HUDEP-2 (cell line): ENCODE data around the gene PRMT2.
A peak's percentile ranks its signal among the peaks of the same experiment; 100 is the strongest.
"Not testable (repeated sequence)": the region's sequence is repeated elsewhere in the genome, so short reads cannot be mapped to it uniquely, and the experiment has no call there.

Source experiments
- DNase-seq, 76 experiments: peaks; one replicate each; lab custom pipeline; 2025; ENCODE audit not compliant: unreplicated experiment in 76 of 76; lab: John Stamatoyannopoulos, UW

The PRMT2 gene

GRCh38 chr21:46666941-46667740 is 31.7 kb downstream of the PRMT2 start:
- DNase-seq: peak in 1 of 76 experiments; percentile 8

DNA sequence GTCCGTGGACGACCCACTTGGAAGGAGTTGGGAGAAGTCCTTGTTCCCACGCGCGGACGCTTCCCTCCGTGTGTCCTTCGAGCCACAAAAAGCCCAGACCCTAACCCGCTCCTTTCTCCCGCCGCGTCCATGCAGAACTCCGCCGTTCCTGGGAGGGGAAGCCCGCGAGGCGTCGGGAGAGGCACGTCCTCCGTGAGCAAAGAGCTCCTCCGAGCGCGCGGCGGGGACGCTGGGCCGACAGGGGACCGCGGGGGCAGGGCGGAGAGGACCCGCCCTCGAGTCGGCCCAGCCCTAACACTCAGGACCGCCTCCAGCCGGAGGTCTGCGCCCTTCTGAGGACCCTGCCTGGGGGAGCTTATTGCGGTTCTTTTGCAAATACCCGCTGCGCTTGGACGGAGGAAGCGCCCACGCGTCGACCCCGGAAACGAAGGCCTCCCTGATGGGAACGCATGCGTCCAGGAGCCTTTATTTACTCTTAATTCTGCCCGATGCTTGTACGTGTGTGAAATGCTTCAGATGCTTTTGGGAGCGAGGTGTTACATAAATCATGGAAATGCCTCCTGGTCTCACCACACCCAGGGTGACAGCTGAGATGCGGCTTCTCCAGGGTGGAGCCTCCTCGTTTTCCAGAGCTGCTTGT is 32.4 kb downstream of the PRMT2 start:
- peak in 3 of 76 experiments; percentile 16 to 42 (median 18) for DNase-seq

- no peak for DNase-seq
These were observed 32.9 kb downstream of the PRMT2 start for GRCh38 chr21:46668381-46668780.

DNA sequence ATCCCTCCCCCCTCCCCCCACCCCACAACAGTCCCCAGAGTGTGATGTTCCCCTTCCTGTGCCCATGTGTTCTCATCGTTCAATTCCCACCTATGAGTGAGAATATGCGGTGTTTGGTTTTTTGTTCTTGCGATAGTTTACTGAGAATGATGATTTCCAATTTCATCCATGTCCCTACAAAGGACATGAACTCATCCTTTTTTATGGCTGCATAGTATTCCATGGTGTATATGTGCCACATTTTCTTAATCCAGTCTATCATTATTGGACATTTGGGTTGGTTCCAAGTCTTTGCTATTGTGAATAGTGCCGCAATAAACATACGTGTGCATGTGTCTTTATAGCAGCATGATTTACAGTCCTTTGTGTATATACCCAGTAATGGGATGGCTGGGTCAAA is 33.4 kb downstream of the PRMT2 start:
- not testable (repeated sequence) for DNase-seq

GRCh38 chr21:46674430-46675007 is 39.0 kb downstream of the PRMT2 start:
- DNase-seq: no peak

GRCh38 chr21:46675595-46676280 is 40.3 kb downstream of the PRMT2 start:
- DNase-seq: no peak

- DNase-seq: not testable (repeated sequence)
These were observed 41.1 kb downstream of the PRMT2 start for GRCh38 chr21:46676542-46676941.

- not testable (repeated sequence) for DNase-seq
These were observed 46.1 kb downstream of the PRMT2 start for GRCh38 chr21:46681593-46681992.

- DNase-seq: not testable (repeated sequence)
These were observed 63.2 kb downstream of the PRMT2 start for GRCh38 chr21:46698652-46699051.

DNA sequence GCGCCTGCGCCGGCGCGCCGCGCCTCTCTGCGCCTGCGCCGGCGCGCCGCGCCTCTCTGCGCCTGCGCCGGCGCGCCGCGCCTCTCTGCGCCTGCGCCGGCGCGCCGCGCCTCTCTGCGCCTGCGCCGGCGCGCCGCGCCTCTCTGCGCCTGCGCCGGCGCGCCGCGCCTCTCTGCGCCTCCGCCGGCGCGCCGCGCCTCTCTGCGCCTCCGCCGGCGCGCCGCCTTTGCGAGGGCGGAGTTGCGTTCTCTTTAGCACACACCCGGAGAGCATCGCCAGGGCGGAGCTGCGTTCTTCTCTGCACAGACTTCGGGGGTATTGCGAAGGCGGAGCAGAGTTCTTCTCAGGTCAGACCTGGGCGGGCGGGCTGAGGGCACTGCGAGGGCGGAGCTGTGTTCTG is 63.6 kb downstream of the PRMT2 start:
- not testable (repeated sequence) for DNase-seq
